Measurements from ENCODE around the gene DCAF6.

The DCAF6 gene

GRCh38 chr1:167940264-167940663 is 3.8 kb downstream of the DCAF6 start:
- no peak overlapping the region for H3K4me3 ChIP-seq (ENCODE audit: low read depth, low read length)

GRCh38 chr1:167943541-167943940 is 7.1 kb downstream of the DCAF6 start:
- H3K4me3 ChIP-seq (ENCODE audit: low read depth, low read length), result no peak overlapping the region

More at GRCh38 chr1:167940264-167940663, 3.8 kb downstream of the DCAF6 start:
- no peak for TF ChIP-seq CTCF (IDR thresholded peaks at IDR 0.05; ENCODE audit: borderline replicate concordance, insufficient read depth, low read depth, low read length)

GRCh38 chr1:167947733-167948132 is 11.2 kb downstream of the DCAF6 start:
- H3K4me3 ChIP-seq (ENCODE audit: low read depth, low read length), result no peak overlapping the region
- no peak for TF ChIP-seq CTCF (IDR thresholded peaks at IDR 0.05; ENCODE audit: borderline replicate concordance, insufficient read depth, low read depth, low read length)

More at GRCh38 chr1:167943541-167943940, 7.1 kb downstream of the DCAF6 start:
- no peak for TF ChIP-seq CTCF (IDR thresholded peaks at IDR 0.05; ENCODE audit: borderline replicate concordance, insufficient read depth, low read depth, low read length)

- no peak for TF ChIP-seq CTCF (IDR thresholded peaks at IDR 0.05; ENCODE audit: borderline replicate concordance, insufficient read depth, low read depth, low read length)
Measured at GRCh38 chr1:167949785-167950184, 13.3 kb downstream of the DCAF6 start.

GRCh38 chr1:167950569-167950968 is 14.1 kb downstream of the DCAF6 start:
- TF ChIP-seq CTCF (IDR thresholded peaks at IDR 0.05; ENCODE audit: borderline replicate concordance, insufficient read depth, low read depth, low read length), result no peak
- no peak overlapping the region for H3K4me3 ChIP-seq (ENCODE audit: low read depth, low read length)

More at GRCh38 chr1:167949785-167950184, 13.3 kb downstream of the DCAF6 start:
- no peak overlapping the region for H3K4me3 ChIP-seq (ENCODE audit: low read depth, low read length)

- TF ChIP-seq CTCF (IDR thresholded peaks at IDR 0.05; ENCODE audit: borderline replicate concordance, insufficient read depth, low read depth, low read length), result no peak
- H3K4me3 ChIP-seq (ENCODE audit: low read depth, low read length), result no peak overlapping the region
Measured at GRCh38 chr1:167955915-167956314, 19.4 kb downstream of the DCAF6 start.

GRCh38 chr1:167957710-167958109 is 21.2 kb downstream of the DCAF6 start:
- no peak for TF ChIP-seq CTCF (IDR thresholded peaks at IDR 0.05; ENCODE audit: borderline replicate concordance, insufficient read depth, low read depth, low read length)
- H3K4me3 ChIP-seq (ENCODE audit: low read depth, low read length), result no peak overlapping the region

Data from GM12875 (cell line).